Right cardiac atrium (tissue), 5 donors: ENCODE data around the gene ESCO1. TPM values are rescaled to one million over a fixed set of nuclear protein-coding genes. Genes with fewer than 3 reads are reported as not detected.

Experiments used
- ATAC-seq, 2 donors: fragments of 200-7000 bp; cut with Tn5 transposase; one replicate each; pipeline versions ENCODE4 v1.8.0 to v1.9.1; 2020; ENCODE audit warnings: moderate library complexity in 2 of 2, mild to moderate bottlenecking in 1 of 2
- DNase-seq, 3 donors: peaks; one replicate each; pipeline ENCODE4 v3.0.0-alpha.2; 2020
- H3K27ac ChIP-seq: one replicate; pipeline ENCODE4 v1.5.1; 2013; ENCODE audit warnings: mild to moderate bottlenecking, low read length, control low read depth, moderate library complexity
- H3K27me3 ChIP-seq: one replicate; pipeline ENCODE4 v1.6.1; 2013; ENCODE audit not compliant: control insufficient read depth, insufficient read depth
- H3K4me1 ChIP-seq: one replicate; pipeline ENCODE4 v1.6.1; 2013; ENCODE audit warnings: low read length; ENCODE audit not compliant: control insufficient read depth, insufficient read depth
- H3K4me3 ChIP-seq: one replicate; pipeline ENCODE4 v1.5.1; 2013; ENCODE audit warnings: low read length, control low read depth
- H3K9me3 ChIP-seq: one replicate; pipeline ENCODE4 v1.6.1; 2013; ENCODE audit warnings: low read length; ENCODE audit not compliant: control insufficient read depth
- WGBS: extraction: QIAGEN DNeasy Blood & Tissue Kit; methylation state at CpG from one replicate; pipeline ENCODE4 v1.1.7; 2013; 5-methylcytosine and 5-hydroxymethylcytosine counted together
- intact Hi-C, 4 donors: fragments of 100-400 bp; cut with DNase I; formaldehyde crosslinking; loops; one replicate each; pipeline versions ENCODE4 v1.11.0 to v1.14.0; 2022 to 2023
- polyA plus RNA-seq: library from polyadenylated mRNA; stranded (reverse); fragments of 200-250 nt; gene quantifications from one replicate; pipeline ENCODE4 v1.2.3, GENCODE V29; 2013
- total RNA-seq, 4 donors: library from RNA; stranded (reverse); fragmentation: NEBNext Ultra II Directional; extraction: Animal tissue kit (Norgen Biotek cat#: 25700); gene quantifications; one replicate each; pipeline ENCODE4 v1.2.1, GENCODE V29; 2021
- donor health status: healthy with polysubstance abuse.
- donor health status: DM: no; HTN: yes; CAD: no.
- donor health status: DM: no; HTN: no; CAD: no.
- donor health status: DM: no; HTN: yes; CAD: no; lungs with severe emphysema.
- donor health status: DM: yes; HTN: yes; CAD: no.

ESCO1 gene
- total and polyA plus RNA-seq, 5 donors = 8.0 to 13.4 (median 11.2) TPM

- no peak overlapping the region for H3K27ac ChIP-seq
- intact Hi-C loops = no loop called here
- H3K4me3 ChIP-seq = no peak overlapping the region
- H3K27me3 ChIP-seq = no peaks in the 10 kb centered on the region
- no peaks in the 10 kb centered on the region for H3K4me1 ChIP-seq
- DNase-seq (no peak), ATAC-seq (peak; percentile 45 to 78)
- no peaks in the 10 kb centered on the region for H3K9me3 ChIP-seq
- 45% methylated on average over 6 of the region's 6 CpGs for WGBS
These were observed 111.3 kb downstream of the ESCO1 start for GRCh38 chr18:21489119-21489750.

- 56% methylated on average over 3 of the region's 3 CpGs for WGBS
- H3K27ac ChIP-seq = no peak overlapping the region
- no peaks in the 10 kb centered on the region for H3K4me1 ChIP-seq
- no peak overlapping the region for H3K4me3 ChIP-seq
- no peaks in the 10 kb centered on the region for H3K27me3 ChIP-seq
- no peaks in the 10 kb centered on the region for H3K9me3 ChIP-seq
- ATAC-seq (no peak), DNase-seq (no peak)
- intact Hi-C loops = no loop called here
These were observed 113.5 kb downstream of the ESCO1 start for GRCh38 chr18:21486905-21487437.

GRCh38 chr18:21484851-21485636 is 115.5 kb downstream of the ESCO1 start:
- WGBS = 44% methylated on average over 7 of the region's 7 CpGs
- DNase-seq = no peak
- Histone ChIP-seq H3K27me3 (no peaks in the 10 kb centered on the region), H3K9me3 (no peaks in the 10 kb centered on the region), H3K4me1 (no peaks in the 10 kb centered on the region), H3K27ac (no peak overlapping the region), H3K4me3 (no peak overlapping the region)
- no peak for ATAC-seq
- intact Hi-C loops = no loop called here

GRCh38 chr18:21483051-21483450 is 117.5 kb downstream of the ESCO1 start:
- Histone ChIP-seq H3K27ac (no peak overlapping the region), H3K4me3 (no peak overlapping the region), H3K9me3 (no peaks in the 10 kb centered on the region), H3K4me1 (no peaks in the 10 kb centered on the region), H3K27me3 (no peaks in the 10 kb centered on the region)
- 72% methylated on average over 5 of the region's 5 CpGs for WGBS
- no peak for DNase-seq
- intact Hi-C loops = no loop called here
- no peak for ATAC-seq

- H3K4me3 ChIP-seq = no peak overlapping the region
- no peaks in the 10 kb centered on the region for H3K27me3 ChIP-seq
- H3K9me3 ChIP-seq = no peaks in the 10 kb centered on the region
- intact Hi-C loops = no loop called here
- no peaks in the 10 kb centered on the region for H3K4me1 ChIP-seq
- DNase-seq = no peak
- WGBS = 74% methylated on average over 2 of the region's 2 CpGs
- ATAC-seq = no peak
- H3K27ac ChIP-seq = no peak overlapping the region
These were observed 118.8 kb downstream of the ESCO1 start for GRCh38 chr18:21481739-21482138.

- Histone ChIP-seq H3K4me1 (no peaks in the 10 kb centered on the region), H3K27me3 (no peaks in the 10 kb centered on the region), H3K4me3 (no peak overlapping the region), H3K27ac (no peak overlapping the region), H3K9me3 (no peaks in the 10 kb centered on the region)
- no peak for ATAC-seq
- no peak for DNase-seq
- WGBS = 94% methylated on average over 5 of the region's 5 CpGs
- intact Hi-C loops = no loop called here
These were observed 120.8 kb downstream of the ESCO1 start for GRCh38 chr18:21479721-21480120.

Other genes starting within 250 kb of the ESCO1 start
- gene SNRPD1, start 11.6 kb upstream of the ESCO1 start, total RNA-seq = 10 to 100 TPM; 17.1 to 29.9 (median 25.4) TPM
- gene SNRPD1, start 11.6 kb upstream of the ESCO1 start, polyA plus RNA-seq = 11.0 TPM
- 1 to 10 TPM; 4.0 to 6.9 (median 5.4) TPM for gene ABHD3, start 104.1 kb upstream of the ESCO1 start, total RNA-seq
- gene ABHD3, start 104.1 kb upstream of the ESCO1 start, polyA plus RNA-seq = 7.4 TPM
- gene MIB1, start 140.1 kb upstream of the ESCO1 start, total RNA-seq = 10 to 100 TPM; 21.7 to 29.5 (median 24.1) TPM
- 3.7 TPM for gene MIB1, start 140.1 kb upstream of the ESCO1 start, polyA plus RNA-seq